CD4-positive, alpha-beta T cell treated with Interleukin-4 for 4 hours (primary cell): ENCODE measurements around the gene LRRC8E.
"Not testable (repeated sequence)": the region's sequence is repeated elsewhere in the genome, so short reads cannot be mapped to it uniquely, and the experiment has no call there.

Experiments
- DNase-seq: peaks from one replicate; pipeline ENCODE4 v3.0.0-alpha.2; 2020

LRRC8E gene

DNA sequence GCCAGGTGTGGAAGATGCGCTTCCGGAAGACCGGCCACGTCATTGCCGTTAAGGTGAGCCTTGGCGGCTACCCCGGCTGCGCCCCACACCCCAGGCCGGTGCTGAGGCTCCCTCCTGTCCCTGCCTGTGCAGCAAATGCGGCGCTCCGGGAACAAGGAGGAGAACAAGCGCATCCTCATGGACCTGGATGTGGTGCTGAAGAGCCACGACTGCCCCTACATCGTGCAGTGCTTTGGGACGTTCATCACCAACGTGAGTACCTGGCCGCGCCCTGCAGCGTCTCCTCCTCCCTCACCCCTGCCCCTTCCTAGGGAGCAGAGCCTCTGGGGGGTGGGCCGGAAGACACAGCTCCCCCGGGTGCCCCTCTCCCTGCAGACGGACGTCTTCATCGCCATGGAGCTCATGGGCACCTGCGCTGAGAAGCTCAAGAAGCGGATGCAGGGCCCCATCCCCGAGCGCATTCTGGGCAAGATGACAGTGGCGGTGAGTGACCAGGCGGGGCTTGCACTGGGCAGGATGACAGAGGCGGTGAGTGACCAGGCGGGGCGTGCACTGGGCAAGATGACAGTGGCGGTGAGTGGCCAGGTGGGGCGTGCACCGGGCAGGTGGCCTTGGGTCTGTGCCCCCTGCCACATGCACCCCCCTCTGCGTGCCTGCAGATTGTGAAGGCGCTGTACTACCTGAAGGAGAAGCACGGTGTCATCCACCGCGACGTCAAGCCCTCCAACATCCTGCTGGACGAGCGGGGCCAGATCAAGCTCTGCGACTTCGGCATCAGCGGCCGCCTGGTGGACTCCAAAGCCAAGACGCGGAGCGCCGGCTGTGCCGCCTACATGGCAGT lies 22.2 kb downstream of the LRRC8E start:
- no peak for DNase-seq

DNA sequence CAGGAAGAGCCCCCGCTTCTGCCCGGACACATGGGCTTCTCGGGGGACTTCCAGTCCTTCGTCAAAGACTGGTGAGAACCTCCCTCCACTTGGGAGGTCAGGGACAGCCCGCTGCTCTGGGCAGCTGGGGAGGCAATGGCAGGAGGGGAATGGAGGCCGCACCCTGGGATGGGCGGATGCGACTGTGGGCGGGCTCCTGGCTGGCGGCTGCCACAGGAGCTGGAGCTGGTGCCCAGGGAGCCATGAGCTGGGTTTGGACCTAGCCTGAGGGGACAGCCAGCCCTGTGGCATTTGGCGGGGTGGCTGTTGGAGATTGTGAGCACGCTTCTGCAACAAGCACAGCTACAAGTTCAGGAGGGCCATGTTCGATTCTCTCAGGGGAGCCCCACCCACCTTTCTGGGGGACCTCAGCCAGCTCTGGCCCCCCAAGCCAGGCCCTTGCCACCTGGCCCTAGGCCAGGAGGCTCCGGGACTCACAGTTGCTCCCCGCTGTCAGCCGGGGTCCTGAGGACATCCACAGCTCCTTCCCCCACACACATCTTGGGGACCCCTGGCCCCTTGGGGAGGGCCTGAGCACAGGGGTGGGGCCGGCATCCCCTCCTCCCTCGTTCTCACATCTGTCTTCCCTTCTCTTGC lies 23.3 kb downstream of the LRRC8E start:
- DNase-seq: no peak

DNA sequence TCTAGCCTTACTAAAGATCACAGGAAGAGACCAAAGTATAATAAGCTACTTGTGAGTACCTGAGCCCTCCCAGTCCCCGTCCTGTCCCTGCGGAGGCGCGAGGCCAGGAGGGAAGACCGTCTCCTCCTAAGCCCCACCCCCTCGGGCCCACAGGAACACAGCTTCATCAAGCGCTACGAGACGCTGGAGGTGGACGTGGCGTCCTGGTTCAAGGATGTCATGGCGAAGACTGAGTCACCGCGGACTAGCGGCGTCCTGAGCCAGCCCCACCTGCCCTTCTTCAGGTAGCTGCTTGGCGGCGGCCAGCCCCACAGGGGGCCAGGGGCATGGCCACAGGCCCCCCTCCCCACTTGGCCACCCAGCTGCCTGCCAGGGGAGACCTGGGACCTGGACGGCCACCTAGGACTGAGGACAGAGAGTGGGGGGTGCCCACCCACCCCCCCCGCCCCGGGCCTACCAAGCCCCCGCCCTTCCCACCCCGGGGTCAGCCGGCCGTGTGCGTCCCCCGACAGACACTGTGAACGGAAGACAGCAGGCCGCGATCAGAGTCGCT lies 23.9 kb downstream of the LRRC8E start:
- no peak for DNase-seq

DNA sequence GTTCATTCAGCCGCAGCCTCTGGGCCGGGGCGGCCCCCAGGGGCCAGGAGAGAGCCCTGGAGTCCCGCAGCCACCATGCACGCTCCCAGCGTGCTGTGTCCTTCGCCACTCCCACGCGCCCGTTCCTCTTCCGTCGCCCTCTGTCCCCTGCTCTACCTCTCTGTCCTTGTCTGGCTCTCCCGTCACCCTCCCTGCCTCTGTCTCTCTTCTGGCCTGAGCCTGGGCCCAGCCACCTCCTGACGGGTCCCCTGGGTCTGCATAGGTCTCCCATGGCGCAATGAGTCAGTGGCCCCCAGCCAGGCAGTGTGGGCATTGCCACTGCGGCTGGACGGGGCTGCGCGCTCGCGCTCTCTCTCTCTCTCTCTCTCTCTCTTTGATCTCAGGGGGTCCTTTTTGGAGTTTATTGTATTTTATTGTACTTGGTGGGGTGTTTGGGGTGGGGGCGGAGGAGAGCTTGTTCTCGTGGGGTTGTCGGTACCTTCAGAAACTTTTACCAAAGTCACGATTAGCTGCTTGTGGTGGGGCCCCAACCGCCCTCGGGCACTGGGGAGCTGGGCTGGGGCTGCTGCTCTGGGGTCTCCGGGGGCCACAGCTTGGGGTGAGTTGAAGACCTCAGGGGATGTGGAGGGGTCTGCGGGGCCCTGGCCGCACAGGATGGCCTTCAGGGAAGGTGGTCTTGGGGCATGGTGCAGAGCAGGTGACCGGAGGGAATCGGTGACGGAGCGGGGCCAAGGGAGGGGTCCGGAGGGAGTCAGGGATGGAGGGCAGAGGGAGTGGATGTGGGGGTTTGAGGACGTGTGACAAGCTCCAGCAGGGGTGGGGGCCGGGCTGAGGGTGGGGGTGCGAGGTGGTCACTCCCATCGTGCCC lies 24.6 kb downstream of the LRRC8E start:
- no peak for DNase-seq

- no peak for DNase-seq
These were observed 25.3 kb downstream of the LRRC8E start for GRCh38 chr19:7913652-7914051.

DNA sequence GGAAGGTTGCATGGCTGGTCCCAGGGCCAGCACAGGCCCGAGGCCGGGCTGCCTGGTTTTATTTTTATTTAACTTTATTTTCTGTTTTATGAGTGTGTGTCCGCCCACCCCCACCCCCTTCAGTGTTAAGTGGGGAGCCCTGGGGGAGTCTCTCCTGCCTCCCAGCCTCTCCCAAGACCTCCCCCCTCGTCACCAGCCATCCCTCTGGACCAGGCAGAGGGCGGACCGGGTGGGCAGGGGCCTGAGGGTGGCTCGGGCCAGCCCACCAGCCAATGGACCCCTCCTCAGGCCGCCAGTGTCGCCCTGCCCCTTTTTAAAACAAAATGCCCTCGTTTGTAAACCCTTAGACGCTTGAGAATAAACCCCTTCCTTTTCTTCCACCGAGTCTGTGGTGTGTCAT lies 25.8 kb downstream of the LRRC8E start:
- no peak for DNase-seq

DNA sequence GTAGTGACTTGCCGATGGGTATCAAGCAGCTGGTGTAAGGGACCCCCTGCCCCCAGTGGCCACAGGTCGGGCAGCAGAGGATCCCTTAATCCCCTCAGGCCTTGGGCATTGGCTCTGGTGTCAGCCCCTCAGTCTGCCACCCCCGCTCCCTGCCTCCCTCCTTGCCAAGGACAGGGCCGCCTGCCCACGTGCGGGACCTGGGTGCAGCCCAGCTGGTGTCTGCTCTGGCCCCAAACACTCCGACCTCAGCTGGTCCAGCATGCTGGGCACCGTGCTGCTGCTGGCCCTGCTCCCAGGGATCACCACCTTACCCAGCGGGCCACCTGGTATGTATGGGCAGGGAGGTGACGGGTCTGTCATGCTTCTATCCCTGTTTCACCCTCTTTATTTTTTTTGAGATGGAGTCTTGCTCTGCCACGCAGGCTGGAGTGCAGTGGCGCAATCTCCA lies 26.3 kb downstream of the LRRC8E start, which contains the start of gene TGFBR3L:
Gene TGFBR3L (plus strand): TSS at position 233 of the 448 bp plus-strand sequence.
- no peak for DNase-seq

DNA sequence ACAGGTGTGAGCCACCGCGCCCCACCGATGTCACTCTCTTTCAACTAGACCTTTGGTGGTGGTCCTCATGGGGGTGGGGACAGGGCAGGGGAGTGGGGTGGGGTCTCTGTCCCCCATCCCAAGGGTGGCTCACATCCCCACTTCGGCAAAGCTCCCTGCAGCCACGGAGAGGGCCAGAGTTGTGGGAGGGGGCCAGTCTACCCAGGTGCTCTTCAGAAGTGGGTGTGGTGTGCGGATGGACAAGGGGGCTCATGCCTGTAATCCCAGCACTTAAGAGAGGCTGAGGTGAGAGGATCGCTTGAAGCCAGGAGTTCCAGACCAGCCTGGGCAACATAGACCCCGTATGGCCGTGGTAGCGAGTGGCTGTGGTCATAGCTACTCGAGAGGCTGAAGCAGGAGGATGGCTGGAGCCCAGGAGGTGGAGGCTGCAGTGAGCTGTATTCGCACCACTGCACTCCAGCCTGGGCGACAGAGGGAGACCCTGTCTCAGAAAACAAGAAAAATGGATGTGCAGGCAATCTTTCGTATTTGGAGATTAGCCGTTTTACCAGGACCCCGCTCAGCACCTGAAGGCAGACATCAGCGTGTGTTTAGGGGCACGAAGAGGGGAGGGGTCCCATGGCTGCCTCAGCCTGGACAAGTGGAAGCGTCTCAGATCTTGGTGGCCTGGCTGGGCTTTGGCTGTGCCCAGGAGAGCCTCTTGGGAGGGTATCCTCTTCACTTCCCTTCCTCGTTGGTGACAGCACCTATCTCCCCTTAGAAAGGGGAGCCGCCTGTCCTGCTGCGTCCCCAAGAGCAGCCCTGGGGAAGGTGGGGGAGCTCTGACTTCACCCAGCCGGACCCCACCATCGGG lies 27.2 kb downstream of the LRRC8E start:
- no peak for DNase-seq

GRCh38 chr19:7916103-7916954 lies 28.0 kb downstream of the LRRC8E start:
- DNase-seq: peak; percentile 20

GRCh38 chr19:7916955-7917266 lies 28.6 kb downstream of the LRRC8E start:
- DNase-seq: no peak

DNA sequence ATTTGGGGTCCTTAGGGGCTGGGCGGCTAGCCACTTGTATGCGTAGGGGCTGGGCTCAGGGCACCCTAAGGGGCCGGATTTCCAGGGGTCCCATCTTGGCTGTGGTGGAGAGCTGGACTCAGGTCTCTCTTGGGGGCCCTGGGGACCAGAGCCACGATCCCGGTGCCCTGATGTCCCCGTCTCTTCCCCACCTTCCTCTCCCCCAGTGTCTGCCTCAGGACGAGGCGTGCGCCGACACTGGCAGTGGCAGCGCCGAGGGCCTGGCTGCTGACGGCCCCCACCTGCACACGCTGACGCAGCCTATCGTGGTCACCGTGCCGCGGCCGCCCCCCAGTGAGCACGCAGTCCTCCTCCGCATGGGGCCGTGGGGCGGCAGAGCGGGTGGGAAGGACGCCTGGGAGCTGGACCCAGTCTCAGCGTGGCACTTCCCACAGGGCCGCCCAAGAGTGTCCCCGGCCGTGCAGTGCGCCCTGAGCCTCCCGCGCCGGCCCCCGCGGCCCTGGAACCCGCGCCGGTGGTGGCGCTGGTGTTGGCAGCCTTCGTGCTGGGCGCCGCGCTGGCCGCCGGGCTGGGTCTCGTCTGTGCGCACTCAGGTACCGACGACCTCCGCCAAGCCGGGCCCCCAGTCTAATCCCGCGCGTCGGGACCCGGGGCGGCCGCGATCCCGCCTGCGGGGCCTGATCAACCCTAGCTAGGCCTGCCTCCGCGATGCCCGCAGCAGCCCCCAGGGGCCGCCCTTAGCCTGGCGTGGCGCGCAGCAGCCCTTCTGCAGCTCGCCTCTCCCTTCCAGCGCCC lies 29.2 kb downstream of the LRRC8E start:
- DNase-seq: peak; percentile 45

GRCh38 chr19:7918062-7918614 lies 29.8 kb downstream of the LRRC8E start:
- not testable (repeated sequence) for DNase-seq

DNA sequence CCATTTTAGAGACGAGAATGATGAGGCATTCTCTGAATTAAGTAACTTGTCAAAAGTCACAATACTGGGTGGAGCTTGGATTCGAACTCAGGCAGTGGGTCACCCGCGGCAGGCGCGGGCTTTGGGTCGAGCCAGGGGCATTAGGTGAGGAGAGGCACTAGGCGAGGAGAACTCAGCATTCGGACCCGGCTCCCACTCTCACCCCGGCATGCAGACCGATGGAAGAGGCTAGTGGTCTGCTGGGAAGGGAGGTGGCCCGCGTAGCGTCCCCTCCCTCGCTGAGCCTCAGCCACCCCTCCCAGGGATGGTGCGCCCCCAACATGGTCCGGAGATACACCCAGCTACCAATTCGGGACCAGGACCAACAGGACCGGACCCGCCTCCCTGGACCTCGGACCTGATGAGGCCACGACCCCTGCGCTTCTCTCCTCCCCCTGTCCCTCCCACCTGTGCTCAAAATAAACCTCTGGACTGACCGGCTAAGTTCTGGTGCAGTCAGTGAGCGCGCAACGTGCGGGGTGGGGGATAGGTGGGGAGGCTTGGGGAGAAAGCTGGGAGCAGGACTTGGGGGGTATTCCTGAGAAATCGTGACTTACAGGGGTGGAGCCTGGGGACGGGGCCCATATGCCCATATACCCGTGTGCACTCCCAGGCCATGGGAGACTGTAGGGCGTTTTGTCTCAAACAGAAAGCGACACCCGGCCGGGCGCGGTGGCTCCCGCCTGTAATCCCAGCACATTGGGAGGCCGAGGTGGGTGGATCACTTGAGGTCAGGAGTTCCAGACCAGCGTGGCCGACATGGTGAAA lies 30.5 kb downstream of the LRRC8E start:
- no peak for DNase-seq

- DNase-seq: peak; percentile 96
These were observed 31.6 kb downstream of the LRRC8E start, which contains the start of gene SNAPC2 for GRCh38 chr19:7919610-7920518. Gene SNAPC2, plus strand, starts transcription at chr19:7920338. Its CDS starts 29 bp downstream, at chr19:7920367.

DNA sequence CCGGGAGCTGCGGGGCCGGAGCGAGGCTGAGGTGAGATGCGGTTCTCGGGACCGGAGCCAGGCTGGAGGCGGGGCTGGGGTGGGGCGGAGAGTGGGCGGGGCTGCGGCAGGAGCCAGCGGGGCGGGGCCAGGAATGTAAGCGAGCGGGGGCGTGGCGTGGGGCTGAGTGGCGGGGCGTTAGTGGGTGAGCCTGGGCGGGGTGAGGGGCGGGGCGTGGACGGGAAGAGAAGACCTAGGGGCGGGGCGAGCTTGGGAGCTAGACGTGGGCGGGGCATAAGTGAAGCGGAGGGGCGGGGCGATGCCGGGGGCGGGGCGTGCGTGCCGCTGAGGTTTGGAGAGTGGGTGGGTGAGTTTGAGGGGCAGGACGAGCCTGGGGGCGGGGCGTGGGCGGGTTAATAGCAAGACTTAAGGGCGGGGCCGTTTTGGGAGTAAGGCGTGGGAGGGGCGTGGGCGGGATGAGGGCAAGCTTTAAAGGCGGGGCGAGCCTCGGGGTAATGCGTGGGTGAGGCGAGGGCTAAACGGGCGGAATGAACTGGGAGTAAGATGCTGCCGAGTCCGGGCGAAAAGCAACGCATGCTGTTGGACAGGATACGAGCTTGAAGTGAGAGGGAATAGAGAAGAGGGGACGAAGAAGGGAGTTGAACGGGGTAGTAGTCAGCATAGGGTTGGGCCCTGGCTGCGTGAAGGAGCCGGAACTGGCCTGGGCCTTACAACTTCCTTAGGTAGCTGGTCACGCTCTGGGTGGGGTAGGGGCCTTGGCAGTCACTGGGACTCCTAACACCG lies 32.4 kb downstream of the LRRC8E start:
- peak; percentile 97 for DNase-seq

- no peak for DNase-seq
These were observed 33.1 kb downstream of the LRRC8E start for GRCh38 chr19:7921302-7921966.
